Fibroblast of villous mesenchyme (primary cell): ENCODE results near the gene GGT5. TPM values are rescaled to one million over a fixed set of nuclear protein-coding genes. Genes with fewer than 3 reads are reported as not detected.

Experiments
- DNase-seq: peaks from one replicate; pipeline ENCODE4 v3.0.0-alpha.2; 2010; ENCODE audit warnings: low read depth
- H3K4me3 ChIP-seq: 2 replicates; pipeline ENCODE4 v1.5.1; 2011; ENCODE audit warnings: low read depth, mild to moderate bottlenecking, low read length
- CTCF ChIP-seq: IDR thresholded peaks from 2 replicates; pipeline ENCODE4 v1.5.1; 2012; ENCODE audit warnings: low read depth, mild to moderate bottlenecking, low read length; ENCODE audit not compliant: insufficient read depth
- total RNA-seq: library from RNA; depleted of rRNA; stranded (reverse); fragments of >200 nt; gene quantifications from 2 replicates; pipeline ENCODE4 v1.2.3, GENCODE V29; 2012

Gene GGT5
- total RNA-seq, 1 donor: 2.2 TPM

- H3K4me3 ChIP-seq: no peak overlapping the region
- DNase-seq: no peak
- TF ChIP-seq CTCF: peak; percentile 34
Measured at GRCh38 chr22:24181996-24182899, 62.6 kb downstream of the GGT5 start.

- DNase-seq: no peak
- no peak within 1 kb of the TSS for H3K4me3 ChIP-seq
- no peak for TF ChIP-seq CTCF
Measured at GRCh38 chr22:24181088-24181995, 63.5 kb downstream of the GGT5 start, which contains the start of gene SUSD2. TSS of gene SUSD2 (plus strand) at chr22:24181487. CDS start at chr22:24181520, 33 bp downstream.

- no peak for TF ChIP-seq CTCF
- DNase-seq: no peak
- no peak overlapping the region for H3K4me3 ChIP-seq
Measured at GRCh38 chr22:24180316-24181087, 64.4 kb downstream of the GGT5 start.

DNA sequence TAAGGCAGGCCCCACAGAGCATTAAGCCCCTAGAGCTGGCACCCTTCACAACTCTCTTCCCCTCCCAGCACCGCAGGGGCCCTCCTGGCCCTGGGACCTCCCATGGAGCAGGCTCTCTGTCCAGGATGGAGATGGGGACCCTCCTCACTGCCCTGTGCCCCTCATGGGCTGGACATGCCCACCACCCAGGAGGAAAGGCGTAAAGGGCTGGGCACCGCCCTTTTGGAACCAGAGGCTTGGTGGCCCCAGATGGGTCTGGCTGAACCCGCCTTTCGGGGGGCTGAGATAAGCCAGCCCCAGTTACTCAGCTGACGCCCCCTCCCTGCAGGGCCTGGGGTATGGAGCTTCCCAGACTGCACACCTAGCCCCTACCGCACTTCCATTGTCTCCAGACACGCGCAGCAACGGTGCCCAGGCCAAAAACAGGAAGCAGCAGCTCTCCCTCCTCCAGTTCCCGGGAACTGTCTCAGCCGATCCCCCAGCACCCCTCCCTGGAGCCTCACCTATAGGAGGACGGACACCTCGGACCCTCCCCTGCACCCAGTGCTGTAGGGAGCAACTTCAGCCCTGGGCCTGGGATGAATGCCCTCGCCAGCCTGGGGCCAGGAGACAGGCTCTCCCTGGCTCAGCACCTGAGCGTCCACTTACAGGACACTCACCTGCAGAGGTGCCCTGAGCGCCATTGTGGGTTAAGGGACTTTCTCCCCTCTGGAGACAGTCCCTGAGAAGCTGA is 65.2 kb downstream of the GGT5 start:
- no peak for TF ChIP-seq CTCF
- no peak overlapping the region for H3K4me3 ChIP-seq
- DNase-seq: no peak

DNA sequence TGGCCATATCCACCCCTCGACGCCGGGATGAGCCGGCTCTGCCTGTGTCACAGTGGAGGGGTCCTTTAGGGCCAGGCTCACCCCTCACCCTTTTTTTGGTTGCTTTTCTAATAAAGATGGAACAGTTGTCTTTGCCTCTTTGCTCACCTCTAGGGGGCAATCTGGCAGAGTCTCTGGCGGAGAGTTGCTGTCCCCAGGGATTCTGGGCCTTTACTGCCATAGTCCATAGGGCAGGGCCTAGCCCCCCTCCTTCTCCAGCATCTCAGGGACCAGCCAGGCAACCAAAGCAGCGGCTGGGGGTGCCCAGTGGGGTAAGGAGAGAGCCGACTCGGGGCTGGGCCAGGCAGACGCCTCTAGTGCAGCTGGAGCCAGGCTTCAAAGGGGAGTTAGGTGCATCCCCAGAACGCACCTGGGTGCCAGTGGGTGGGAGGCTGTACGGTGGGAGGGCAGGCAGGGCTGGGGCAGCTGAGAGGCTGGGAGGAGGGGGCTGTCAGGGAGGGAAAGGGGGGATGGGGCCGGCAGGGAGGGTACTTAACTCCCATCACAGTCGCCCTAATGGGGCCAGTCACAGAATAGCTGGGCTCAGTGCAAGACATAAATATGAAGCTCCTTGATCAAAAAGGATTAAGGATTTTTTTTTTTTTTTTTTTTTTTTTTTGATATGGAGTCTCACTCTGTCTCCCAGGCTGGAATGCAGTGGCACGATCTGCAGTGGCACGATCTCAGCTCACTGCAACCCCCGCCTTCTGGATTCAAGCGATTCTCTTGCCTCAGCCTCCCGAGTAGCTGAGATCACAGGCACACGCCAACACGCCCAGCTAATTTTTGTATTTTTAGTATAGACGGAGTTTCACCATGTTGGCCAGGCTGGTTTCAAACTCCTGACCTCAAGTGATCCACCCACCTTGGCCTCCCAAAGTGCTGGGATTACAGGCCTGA is 66.1 kb downstream of the GGT5 start:
- peak; percentile 35 for TF ChIP-seq CTCF
- DNase-seq: no peak
- H3K4me3 ChIP-seq: no peak overlapping the region
